Measurements from ENCODE around the gene TTC5.

TTC5 gene, protein sequence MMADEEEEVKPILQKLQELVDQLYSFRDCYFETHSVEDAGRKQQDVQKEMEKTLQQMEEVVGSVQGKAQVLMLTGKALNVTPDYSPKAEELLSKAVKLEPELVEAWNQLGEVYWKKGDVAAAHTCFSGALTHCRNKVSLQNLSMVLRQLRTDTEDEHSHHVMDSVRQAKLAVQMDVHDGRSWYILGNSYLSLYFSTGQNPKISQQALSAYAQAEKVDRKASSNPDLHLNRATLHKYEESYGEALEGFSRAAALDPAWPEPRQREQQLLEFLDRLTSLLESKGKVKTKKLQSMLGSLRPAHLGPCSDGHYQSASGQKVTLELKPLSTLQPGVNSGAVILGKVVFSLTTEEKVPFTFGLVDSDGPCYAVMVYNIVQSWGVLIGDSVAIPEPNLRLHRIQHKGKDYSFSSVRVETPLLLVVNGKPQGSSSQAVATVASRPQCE

DNA sequence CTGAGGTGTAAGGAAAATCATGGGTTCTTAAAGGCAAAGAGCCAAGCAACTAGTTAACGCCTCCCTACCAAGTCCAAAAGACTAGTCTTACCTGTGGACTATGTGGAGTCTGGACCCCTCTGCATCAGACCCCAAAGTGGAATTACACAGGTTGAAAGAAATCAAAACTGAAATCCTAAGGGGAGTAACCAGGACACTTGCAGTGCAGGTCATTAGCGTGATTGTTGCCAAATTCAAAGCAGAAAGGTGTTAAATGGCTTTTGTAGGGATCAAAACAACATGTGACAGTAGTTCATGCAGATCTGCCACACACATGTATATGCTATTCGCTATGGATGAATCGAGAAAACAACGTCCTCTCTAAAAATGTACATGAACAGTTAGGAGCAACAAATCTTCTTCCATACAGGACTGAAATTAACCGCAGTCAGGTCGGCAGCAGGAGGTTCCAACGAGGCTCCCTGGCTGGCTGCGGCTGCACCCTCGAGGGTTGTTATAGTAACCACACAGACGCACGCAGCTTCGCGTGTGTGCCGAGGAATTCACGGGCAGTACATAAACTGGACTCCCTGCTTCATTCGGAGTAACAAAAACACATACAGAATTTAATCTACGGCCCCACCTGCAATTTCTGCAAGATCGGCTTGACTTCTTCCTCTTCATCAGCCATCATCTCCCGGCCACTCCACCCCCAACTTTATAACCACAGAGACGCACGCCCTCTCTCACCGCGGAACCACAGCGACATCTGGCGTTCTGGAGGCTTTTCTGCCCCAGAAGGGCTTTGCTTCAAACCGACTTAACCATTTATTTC lies at the start of gene TTC5:
TSS of gene TTC5 (minus strand) at position 687 of the 814 bp plus-strand sequence. CDS start at position 673, 14 bp downstream.
- no peak for TF ChIP-seq GATA1 (IDR thresholded peaks at IDR 0.05; ENCODE audit: low read depth, low read length)
- TF ChIP-seq POLR2A (IDR thresholded peaks at IDR 0.05; ENCODE audit: low read length) = peak; percentile 53
- peak; percentile 93 to 96 for DNase-seq

DNA sequence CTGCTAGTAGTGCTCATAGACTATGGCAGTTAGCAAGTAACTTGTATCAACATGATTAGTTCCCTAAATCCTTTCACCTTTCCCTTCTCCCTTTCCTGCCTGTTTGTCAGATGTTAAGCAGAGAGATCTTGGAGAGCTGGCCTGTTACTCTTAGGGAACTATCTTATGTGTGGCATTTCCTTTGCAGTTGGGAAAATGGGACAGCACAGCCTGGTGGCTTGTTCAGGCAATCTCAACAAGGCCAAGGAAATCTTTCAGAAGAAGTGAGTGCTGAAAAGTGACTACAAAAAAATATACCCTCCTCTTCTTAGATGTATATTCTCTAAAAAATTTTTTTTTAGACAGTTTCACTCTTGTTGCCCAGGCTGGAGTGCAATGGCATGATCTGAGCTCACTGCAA lies 45.1 kb upstream of the TTC5 start:
- no peak for TF ChIP-seq GATA1 (IDR thresholded peaks at IDR 0.05; ENCODE audit: low read depth, low read length)
- no peak for TF ChIP-seq POLR2A (IDR thresholded peaks at IDR 0.05; ENCODE audit: low read length)
- DNase-seq = no peak

DNA sequence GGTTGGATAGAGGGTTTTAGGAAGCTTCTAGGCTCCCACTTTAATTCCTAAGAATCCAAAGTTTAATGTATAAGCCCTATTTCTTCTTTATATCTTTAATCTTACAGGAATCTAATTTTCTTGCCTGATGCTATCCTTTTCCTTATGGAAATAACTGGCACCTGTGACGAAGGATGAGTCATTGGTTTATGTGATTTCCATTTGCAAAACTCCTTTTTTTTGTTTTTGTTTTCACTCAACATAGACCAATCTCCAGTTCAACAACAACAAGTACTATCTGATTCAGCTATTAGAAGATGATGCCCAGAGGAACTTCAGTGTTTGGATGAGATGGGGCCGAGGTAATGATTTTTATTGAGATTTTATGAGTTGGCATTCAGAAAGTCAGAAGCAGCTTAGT lies 44.5 kb upstream of the TTC5 start:
- TF ChIP-seq POLR2A (IDR thresholded peaks at IDR 0.05; ENCODE audit: low read length) = no peak
- TF ChIP-seq GATA1 (IDR thresholded peaks at IDR 0.05; ENCODE audit: low read depth, low read length) = no peak
- no peak for DNase-seq

DNA sequence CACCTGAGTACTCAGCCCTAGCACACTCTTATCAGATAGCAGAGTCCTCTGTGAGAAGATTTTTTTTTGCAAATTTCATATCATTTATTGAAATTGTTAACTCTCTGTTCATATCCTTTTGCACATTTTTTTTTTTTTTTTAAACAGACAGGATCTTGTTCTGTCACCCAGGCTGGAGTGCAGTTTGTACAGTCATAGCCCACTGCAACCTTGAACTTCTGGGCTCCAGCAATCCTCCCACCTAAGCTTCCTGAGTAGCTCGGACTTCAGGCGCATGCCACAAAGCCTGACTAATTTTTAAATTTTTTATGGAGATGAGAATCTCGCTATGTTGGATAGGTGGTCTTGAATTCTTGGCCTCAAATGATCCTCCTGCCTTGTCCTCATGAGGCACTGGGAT lies 42.0 kb upstream of the TTC5 start:
- no peak for TF ChIP-seq GATA1 (IDR thresholded peaks at IDR 0.05; ENCODE audit: low read depth, low read length)
- no peak for TF ChIP-seq POLR2A (IDR thresholded peaks at IDR 0.05; ENCODE audit: low read length)
- no peak for DNase-seq

DNA sequence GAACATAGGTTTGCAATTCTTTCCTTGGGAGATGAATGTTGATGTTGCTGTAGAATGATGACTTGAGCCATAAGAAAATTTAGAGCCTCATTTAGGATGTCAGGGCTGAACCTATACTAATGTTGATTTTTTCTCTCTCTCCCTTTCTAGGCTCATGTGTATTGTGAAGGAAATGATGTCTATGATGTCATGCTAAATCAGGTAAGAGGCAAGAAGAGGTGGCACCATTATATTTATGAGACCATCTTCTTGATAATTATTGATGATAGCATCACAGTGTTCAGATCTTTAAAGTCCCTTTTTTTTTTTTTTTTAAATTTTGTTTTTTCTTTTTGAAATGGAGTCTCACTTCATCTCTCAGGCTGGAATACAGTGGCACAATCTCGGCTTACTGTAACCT lies 41.0 kb upstream of the TTC5 start:
- DNase-seq = no peak
- TF ChIP-seq POLR2A (IDR thresholded peaks at IDR 0.05; ENCODE audit: low read length) (no peak), GATA1 (IDR thresholded peaks at IDR 0.05; ENCODE audit: low read depth, low read length) (no peak)

DNA sequence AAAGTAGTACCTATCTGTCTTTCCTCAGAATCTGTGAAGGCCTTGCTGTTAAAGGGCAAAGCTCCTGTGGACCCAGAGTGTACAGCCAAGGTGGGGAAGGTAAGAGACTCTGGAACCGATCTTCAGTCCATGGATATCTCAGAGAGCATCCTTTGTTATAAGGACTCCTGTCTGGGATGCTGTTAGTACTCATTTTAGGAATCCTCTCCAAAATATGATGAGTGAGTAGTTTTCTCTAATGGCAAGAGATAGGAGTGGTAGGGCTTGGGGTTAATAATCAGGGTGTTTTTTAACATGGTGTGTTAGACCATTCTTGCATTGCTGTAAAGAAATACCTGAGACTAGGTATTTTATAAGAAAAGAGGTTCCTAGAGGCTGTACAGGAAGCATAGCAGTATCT lies 39.6 kb upstream of the TTC5 start:
- TF ChIP-seq GATA1 (IDR thresholded peaks at IDR 0.05; ENCODE audit: low read depth, low read length) (no peak), POLR2A (IDR thresholded peaks at IDR 0.05; ENCODE audit: low read length) (no peak)
- no peak for DNase-seq

DNA sequence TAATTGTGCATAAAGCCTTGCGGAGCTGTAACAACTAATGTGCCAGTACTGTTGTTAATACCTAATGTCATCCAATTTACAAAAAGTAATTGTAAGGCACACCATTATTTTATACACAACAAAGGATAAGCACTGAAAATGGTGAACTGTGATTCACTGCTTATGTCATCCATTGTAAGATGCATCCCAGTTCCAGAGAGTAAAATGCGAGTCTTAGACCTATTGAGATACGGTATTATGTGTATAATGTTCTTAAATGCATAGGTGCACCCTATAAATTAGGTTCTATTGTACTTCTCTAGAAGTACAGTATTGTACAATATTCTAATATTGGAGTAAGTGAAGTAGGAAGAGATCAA lies 38.1 kb upstream of the TTC5 start:
- peak; percentile 59 to 76 for DNase-seq
- no peak for TF ChIP-seq POLR2A (IDR thresholded peaks at IDR 0.05; ENCODE audit: low read length)
- TF ChIP-seq GATA1 (IDR thresholded peaks at IDR 0.05; ENCODE audit: low read depth, low read length) = no peak

DNA sequence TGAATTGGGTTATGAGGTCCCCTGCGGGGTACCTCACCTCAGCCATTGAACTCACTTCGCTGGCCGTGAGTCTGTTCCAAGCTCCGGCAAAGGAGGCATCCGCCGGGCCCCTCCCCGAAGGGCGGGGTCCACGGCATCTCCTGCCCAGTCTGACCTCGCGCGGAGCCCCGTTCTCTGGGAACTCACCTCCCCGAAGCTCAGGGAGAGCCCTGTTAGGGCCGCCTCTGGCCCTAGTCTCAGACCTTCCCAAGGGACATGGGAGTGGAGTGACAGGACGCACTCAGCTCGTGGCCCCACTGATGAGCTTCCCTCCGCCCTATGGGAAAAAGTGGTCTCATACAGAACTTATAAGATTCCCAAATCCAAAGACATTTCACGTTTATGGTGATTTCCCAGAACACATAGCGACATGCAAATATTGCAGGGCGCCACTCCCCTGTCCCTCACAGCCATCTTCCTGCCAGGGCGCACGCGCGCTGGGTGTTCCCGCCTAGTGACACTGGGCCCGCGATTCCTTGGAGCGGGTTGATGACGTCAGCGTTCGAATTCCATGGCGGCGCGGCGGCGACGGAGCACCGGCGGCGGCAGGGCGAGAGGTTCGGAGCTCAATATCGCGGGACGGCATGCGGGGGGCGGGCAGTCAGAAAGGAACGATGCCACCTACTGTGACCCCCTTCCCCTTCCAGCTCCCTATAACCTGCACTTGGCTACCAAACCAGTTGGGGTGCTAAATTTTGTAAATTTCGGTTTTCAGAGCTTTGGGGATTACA lies 37.5 kb upstream of the TTC5 start, which contains the start of gene PARP2:
TSS of gene PARP2 (plus strand) at position 544 of the 770 bp plus-strand sequence. CDS start at position 551, 7 bp downstream.
- peak; percentile 98 to 99 for DNase-seq
- TF ChIP-seq GATA1 (IDR thresholded peaks at IDR 0.05; ENCODE audit: low read depth, low read length) (no peak), POLR2A (IDR thresholded peaks at IDR 0.05; ENCODE audit: low read length) (peak; percentile 97)

DNA sequence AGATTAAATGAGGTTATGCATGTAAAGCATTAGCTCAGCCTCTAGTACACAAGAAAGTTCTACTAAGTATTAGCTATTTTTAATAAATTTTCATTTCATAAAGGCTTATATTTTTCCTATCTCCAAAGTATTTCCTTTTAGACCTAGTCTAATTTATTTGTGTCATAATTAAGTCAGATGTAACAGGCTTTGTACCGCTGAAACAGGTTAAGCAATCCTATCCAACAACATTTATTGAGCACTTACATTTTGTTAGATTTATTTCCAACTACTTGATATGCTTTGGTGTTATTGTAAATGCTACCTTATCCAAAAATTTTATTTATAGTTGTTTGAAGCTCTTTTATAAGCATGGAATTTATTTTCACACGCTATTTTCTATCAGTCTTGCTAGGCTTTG lies 35.9 kb upstream of the TTC5 start:
- peak in 1 of 2 experiments; percentile 26 for DNase-seq
- no peak for TF ChIP-seq POLR2A (IDR thresholded peaks at IDR 0.05; ENCODE audit: low read length)
- TF ChIP-seq GATA1 (IDR thresholded peaks at IDR 0.05; ENCODE audit: low read depth, low read length) = no peak

DNA sequence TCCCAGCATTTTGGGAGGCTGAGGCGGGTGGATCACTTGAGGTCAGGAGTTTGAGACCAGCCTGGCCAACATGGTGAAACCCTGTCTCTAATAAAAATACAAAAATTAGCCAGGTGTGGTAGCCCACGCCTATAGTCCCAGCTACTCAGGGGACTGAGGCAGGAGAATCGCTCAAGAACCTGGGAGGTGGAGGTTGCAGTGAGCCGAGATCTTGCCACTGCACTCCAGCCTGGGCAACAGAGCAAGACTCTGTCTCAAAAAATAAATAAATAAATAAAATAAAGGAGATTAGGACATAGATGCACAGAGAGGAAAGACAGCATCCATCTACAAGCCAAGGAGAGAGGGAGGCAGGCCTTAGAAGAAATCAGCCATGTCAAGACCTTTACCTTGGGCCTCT lies 35.3 kb upstream of the TTC5 start:
- peak in 1 of 2 experiments; percentile 21 for DNase-seq

DNA sequence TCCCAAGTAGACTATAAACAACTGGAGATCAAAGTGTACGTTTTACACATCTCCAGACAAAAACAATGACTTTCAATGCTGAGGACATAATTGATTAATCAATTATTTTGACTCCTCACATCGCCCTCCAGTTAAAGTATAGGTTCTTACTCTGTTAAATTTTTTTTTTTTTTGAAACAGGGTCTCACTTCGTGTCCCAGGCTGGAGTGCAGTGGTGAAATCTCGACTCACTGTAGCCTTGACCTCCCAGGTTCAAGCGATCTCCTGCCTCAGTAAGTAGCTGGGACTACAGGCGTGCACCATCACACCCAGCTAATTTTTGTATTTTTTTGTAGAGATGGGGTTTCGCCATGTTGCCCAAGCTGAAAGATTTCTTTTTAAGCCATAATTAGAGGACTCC lies 28.3 kb upstream of the TTC5 start:
- TF ChIP-seq POLR2A (IDR thresholded peaks at IDR 0.05; ENCODE audit: low read length) = no peak
- no peak for TF ChIP-seq GATA1 (IDR thresholded peaks at IDR 0.05; ENCODE audit: low read depth, low read length)
- no peak for DNase-seq

DNA sequence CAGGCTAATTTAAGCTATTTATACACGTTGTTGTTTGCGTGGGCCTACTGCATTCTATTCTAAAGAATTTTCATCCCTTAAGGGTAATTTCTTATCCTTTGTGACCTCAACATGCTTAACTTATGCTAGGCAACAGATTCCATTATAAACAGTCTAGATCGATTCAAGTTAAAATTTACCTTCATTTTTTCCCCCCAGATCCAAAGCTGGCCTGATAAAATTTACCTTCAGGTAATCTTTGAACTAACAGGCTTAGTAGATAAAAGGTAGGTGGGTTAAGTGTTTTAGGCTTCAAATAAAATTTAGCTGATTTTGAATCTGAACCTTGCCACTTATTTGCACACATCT lies 27.7 kb upstream of the TTC5 start:
- DNase-seq = no peak
- TF ChIP-seq GATA1 (IDR thresholded peaks at IDR 0.05; ENCODE audit: low read depth, low read length) (no peak), POLR2A (IDR thresholded peaks at IDR 0.05; ENCODE audit: low read length) (no peak)

DNA sequence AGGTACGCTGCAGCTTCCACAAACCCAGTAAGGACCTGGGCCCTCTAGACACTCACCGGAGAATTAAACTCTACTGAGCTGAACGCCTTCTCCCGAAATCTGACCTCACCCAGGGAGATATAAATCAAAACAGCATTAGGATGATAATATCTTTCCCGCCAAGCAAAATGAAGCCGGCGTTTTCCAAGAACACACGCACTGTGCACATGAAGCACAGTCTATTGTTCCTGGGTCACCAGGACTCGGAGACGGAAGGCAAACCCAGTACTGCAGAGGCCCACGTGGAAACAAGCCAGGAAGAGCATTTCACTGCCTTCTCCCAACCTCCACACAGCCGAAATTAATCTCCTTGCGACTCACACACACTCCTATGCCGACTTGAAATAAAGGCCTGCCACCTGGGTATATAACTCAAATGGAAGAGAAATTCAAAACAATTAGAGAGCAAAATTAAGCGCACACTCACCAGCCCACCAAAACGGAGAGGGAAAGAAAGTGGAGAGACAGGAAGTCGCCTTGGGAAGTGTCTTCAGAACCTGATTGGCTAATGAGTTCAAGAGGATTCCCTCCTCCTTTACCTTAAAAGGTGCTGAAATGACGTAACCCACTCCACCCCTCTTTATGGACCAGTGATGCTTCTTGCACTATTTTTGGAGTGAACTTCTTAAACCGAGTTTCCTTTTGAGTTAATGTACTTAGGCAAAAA lies 27.2 kb upstream of the TTC5 start, which contains the start of gene CCNB1IP1:
TSS of gene CCNB1IP1 (minus strand) at position 492 of the 706 bp plus-strand sequence. CDS start 16,756 bp downstream, outside the sequence.
- TF ChIP-seq POLR2A (IDR thresholded peaks at IDR 0.05; ENCODE audit: low read length) = peak; percentile 53
- no peak for TF ChIP-seq GATA1 (IDR thresholded peaks at IDR 0.05; ENCODE audit: low read depth, low read length)
- peak; percentile 63 to 76 for DNase-seq
